Measurements from ENCODE around the gene UGT1A1. TPM values are rescaled to one million over a fixed set of nuclear protein-coding genes. Genes with fewer than 3 reads are reported as not detected.

The UGT1A1 gene
- total and polyA plus RNA-seq, 10 donors: not detected

DNA sequence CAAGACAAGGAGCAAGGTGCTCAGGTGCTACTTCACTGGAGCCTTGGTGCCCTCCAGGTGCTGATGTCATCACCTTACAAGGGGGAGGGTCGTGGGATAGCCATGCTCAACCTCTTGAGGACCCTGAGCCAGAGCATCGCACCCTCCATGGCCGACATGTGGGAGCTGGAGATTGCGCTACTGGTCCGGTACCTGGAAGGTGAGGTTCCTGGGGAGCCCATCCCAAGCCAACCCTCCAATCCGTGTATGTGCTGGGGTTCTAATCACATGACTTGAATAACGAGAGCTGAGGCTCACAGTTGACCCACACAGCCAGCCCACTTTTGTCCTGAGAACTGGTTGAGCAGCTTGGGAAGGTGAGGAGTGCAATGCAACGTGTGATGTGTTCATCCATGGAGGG is 43.9 kb downstream of the UGT1A1 start:
- DNase-seq: peak; percentile 29
- TF ChIP-seq CTCF (IDR thresholded peaks at IDR 0.05 in 8 of 11, conservative IDR thresholded peaks at IDR 0.05 in 3 of 11) (no peak), POLR2A (IDR thresholded peaks at IDR 0.05) (no peak), POLR2AphosphoS5 (IDR thresholded peaks at IDR 0.05) (no peak)
- intact Hi-C loops (cut with DNase I; ENCODE audit: low total_unique reads): no loop called here
- no peaks in the 10 kb centered on the region for H3K4me1 ChIP-seq
- no peaks in the 10 kb centered on the region for H3K36me3 ChIP-seq
- no peaks in the 10 kb centered on the region for H3K9me3 ChIP-seq
- H3K27me3 ChIP-seq (replicated peaks in 1 of 7): peaks cover 0 to 42% (median 0%) of the 10 kb centered on the region in 7 donors
- WGBS, 5 donors: 64 to 76% (median 67%) methylated on average over 7 to 8 of the region's 8 CpGs
- no peak overlapping the region for H3K27ac ChIP-seq
- H3K4me3 ChIP-seq: no peak overlapping the region

DNA sequence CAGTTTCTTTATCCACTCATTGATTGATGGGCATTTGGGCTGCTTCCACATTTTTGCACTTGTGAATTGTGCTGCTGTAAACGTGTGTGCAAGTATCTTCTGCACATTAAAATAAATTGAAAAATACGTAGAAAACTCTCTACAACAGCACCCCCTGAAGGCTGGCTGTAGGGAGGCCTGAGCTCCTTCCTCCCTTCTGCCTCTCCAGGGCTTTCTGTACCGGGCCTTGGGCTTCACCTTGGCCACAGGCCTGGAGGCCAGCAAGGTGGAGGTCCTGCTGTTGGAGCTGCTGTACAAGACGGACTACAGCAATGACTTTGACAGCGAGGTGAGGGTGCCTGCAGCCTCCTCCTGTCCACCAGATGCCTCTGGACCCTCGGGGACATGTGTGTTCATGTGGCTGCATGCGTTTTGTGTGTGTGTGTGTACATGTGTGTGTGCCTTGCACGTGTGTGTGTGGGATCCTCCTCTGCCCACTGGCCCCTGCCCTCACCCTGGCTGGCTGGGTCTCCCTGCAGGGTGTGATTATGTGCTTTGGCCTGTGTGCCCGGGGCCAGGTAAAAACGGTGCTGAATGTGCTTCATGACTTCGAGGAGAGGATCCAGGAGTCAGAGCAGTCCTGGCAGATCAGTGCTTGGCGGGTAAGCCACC is 47.3 kb downstream of the UGT1A1 start:
- no peak overlapping the region for H3K27ac ChIP-seq
- peaks cover 0 to 61% (median 0%) of the 10 kb centered on the region in 7 donors for H3K27me3 ChIP-seq (replicated peaks in 1 of 7)
- H3K4me1 ChIP-seq: no peaks in the 10 kb centered on the region
- DNase-seq: peak; percentile 56
- no peaks in the 10 kb centered on the region for H3K9me3 ChIP-seq
- 60 to 82% (median 73%) methylated on average over 9 to 12 of the region's 12 CpGs for WGBS, 5 donors
- no peaks in the 10 kb centered on the region for H3K36me3 ChIP-seq
- H3K4me3 ChIP-seq: no peak overlapping the region
- TF ChIP-seq POLR2A (IDR thresholded peaks at IDR 0.05): no peak
- no peak for TF ChIP-seq POLR2AphosphoS5 (IDR thresholded peaks at IDR 0.05)
- TF ChIP-seq CTCF (IDR thresholded peaks at IDR 0.05 in 8 of 11, conservative IDR thresholded peaks at IDR 0.05 in 3 of 11): no peak
- intact Hi-C loops (cut with DNase I; ENCODE audit: low total_unique reads): no loop called here

DNA sequence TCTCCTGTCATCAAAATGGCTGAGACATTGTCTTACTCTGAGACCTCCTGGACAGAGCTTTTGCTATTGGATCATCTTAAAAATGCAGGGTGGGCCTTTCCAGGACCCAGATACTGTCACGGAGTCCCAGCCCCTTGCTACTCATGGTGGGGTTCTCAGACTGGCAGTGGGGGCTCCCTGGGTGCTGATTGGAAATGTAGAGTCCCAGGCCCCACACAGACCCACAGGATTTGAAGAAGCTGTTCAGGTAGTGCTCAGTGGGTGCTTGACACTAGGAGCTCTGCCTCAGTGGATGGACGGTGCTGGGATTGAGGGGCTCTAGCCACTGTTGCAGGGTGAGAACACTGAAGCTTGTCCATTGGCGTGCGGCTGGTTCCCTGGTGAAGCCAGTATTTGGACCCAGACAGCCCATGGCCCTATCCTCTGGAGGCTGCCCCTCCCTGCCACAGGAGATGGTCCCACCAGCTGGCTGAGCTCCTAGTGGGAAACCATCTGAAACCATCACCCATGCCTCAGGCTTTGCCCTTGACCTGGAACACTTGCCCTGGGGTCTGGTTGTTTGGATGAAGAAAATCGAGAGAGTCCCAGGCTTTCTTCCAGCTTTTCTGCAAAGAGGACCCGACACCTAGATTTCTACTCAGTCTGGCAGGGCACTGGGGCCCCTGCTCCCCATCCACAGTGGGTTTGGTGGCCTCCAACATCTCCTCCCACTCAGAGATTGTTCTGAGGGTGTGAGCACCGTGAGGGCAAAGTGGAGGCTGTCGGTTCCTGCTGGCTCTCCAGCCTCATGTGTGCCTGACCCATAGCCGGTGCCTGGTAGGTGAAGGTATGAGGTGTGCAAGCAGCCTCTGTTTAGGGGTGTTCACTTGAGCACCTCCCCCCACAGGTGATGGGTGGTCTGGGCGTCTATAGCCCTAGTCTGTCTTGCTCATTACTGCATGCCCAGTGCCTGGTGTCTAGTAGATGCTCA is 48.2 kb downstream of the UGT1A1 start:
- intact Hi-C loops (cut with DNase I; ENCODE audit: low total_unique reads): no loop called here
- no peaks in the 10 kb centered on the region for H3K36me3 ChIP-seq
- TF ChIP-seq POLR2A (IDR thresholded peaks at IDR 0.05): no peak
- no peak for TF ChIP-seq POLR2AphosphoS5 (IDR thresholded peaks at IDR 0.05)
- no peak for TF ChIP-seq CTCF (IDR thresholded peaks at IDR 0.05 in 8 of 11, conservative IDR thresholded peaks at IDR 0.05 in 3 of 11)
- H3K9me3 ChIP-seq: no peaks in the 10 kb centered on the region
- H3K4me1 ChIP-seq: no peaks in the 10 kb centered on the region
- peaks cover 0 to 56% (median 0%) of the 10 kb centered on the region in 7 donors for H3K27me3 ChIP-seq (replicated peaks in 1 of 7)
- H3K4me3 ChIP-seq: no peak overlapping the region
- H3K27ac ChIP-seq: no peak overlapping the region
- 67 to 84% (median 75%) methylated on average over 6 to 10 of the region's 10 CpGs for WGBS, 5 donors
- peak; percentile 49 for DNase-seq

DNA sequence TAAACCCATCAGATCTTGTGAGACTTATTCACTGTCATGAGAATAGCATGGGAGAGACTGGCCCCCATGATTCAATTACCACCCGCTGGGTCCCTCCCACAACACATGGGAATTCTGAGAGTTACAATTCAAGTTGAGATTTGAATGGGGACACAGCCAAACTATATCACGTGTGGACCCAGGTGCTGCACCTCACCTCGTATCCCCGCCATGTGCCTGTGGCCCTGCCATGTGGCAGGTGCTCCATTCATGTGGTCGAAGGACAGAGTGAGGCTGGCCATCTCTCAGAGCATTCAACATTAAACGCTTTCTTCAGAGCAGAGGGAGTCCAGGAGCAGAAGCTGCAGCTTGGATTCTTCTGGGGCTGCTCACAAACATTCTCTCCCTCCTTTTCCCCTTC is 50.3 kb downstream of the UGT1A1 start:
- Histone ChIP-seq H3K27ac (no peak overlapping the region), H3K27me3 (replicated peaks in 1 of 7) (peaks cover 0 to 49% (median 0%) of the 10 kb centered on the region in 7 donors), H3K36me3 (no peaks in the 10 kb centered on the region), H3K4me3 (no peak overlapping the region), H3K9me3 (no peaks in the 10 kb centered on the region), H3K4me1 (no peaks in the 10 kb centered on the region)
- intact Hi-C loops (cut with DNase I; ENCODE audit: low total_unique reads): no loop called here
- DNase-seq: no peak
- TF ChIP-seq CTCF (IDR thresholded peaks at IDR 0.05 in 8 of 11, conservative IDR thresholded peaks at IDR 0.05 in 3 of 11): no peak
- no peak for TF ChIP-seq POLR2AphosphoS5 (IDR thresholded peaks at IDR 0.05)
- no peak for TF ChIP-seq POLR2A (IDR thresholded peaks at IDR 0.05)
- 86 to 94% (median 89%) methylated on average over 6 of the region's 6 CpGs for WGBS, 5 donors

Measured in spleen (tissue), 11 donors.